BE2C (cell line): ENCODE measurements around the gene ACADM.

ENCODE experiments used
- DNase-seq: peaks from one replicate; pipeline ENCODE4 v3.0.0-alpha.2; 2020
- H3K27me3 ChIP-seq: fragments of 250-450 bp; sonication (Bioruptor Pico); 2 replicates; pipeline ENCODE4 v1.5.1; 2020; ENCODE audit warnings: mild to moderate bottlenecking
- H3K36me3 ChIP-seq: fragments of 250-450 bp; sonication (Bioruptor Pico); 2 replicates; pipeline ENCODE4 v1.5.1; 2020; ENCODE audit warnings: mild to moderate bottlenecking
- H3K4me1 ChIP-seq: fragments of 250-450 bp; sonication (Bioruptor Pico); 2 replicates; pipeline ENCODE4 v1.5.1; 2020
- H3K4me3 ChIP-seq: 2 replicates; pipeline ENCODE4 v1.5.1; 2011; ENCODE audit warnings: low read depth, low read length
- H3K9me3 ChIP-seq: fragments of 250-450 bp; sonication (Bioruptor Pico); 2 replicates; pipeline ENCODE4 v1.5.1; 2020
- TF ChIP-seq, protein P1 (sequence below): IDR thresholded peaks from 2 replicates; pipeline ENCODE4 v1.5.1; 2012; ENCODE audit warnings: mild to moderate bottlenecking, low read depth, low read length

ACADM gene

GRCh38 chr1:75727571-75727970 is 3.1 kb downstream of the ACADM start:
- no peaks in the 10 kb centered on the region for H3K9me3 ChIP-seq
- H3K27me3 ChIP-seq, result no peaks in the 10 kb centered on the region
- no peaks in the 10 kb centered on the region for H3K36me3 ChIP-seq
- TF ChIP-seq, protein P1, sequence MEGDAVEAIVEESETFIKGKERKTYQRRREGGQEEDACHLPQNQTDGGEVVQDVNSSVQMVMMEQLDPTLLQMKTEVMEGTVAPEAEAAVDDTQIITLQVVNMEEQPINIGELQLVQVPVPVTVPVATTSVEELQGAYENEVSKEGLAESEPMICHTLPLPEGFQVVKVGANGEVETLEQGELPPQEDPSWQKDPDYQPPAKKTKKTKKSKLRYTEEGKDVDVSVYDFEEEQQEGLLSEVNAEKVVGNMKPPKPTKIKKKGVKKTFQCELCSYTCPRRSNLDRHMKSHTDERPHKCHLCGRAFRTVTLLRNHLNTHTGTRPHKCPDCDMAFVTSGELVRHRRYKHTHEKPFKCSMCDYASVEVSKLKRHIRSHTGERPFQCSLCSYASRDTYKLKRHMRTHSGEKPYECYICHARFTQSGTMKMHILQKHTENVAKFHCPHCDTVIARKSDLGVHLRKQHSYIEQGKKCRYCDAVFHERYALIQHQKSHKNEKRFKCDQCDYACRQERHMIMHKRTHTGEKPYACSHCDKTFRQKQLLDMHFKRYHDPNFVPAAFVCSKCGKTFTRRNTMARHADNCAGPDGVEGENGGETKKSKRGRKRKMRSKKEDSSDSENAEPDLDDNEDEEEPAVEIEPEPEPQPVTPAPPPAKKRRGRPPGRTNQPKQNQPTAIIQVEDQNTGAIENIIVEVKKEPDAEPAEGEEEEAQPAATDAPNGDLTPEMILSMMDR, result no peak
- no peak for DNase-seq
- H3K4me3 ChIP-seq, result no peak overlapping the region
- H3K4me1 ChIP-seq, result no peaks in the 10 kb centered on the region

- no peaks in the 10 kb centered on the region for H3K9me3 ChIP-seq
- no peak for DNase-seq
- no peaks in the 10 kb centered on the region for H3K4me1 ChIP-seq
- TF ChIP-seq, protein P1, result no peak
- H3K36me3 ChIP-seq, result no peaks in the 10 kb centered on the region
- no peaks in the 10 kb centered on the region for H3K27me3 ChIP-seq
- H3K4me3 ChIP-seq, result no peak overlapping the region
Observed at GRCh38 chr1:75730432-75730831, 5.9 kb downstream of the ACADM start.

GRCh38 chr1:75731881-75732280 is 7.4 kb downstream of the ACADM start:
- DNase-seq, result no peak
- no peaks in the 10 kb centered on the region for H3K36me3 ChIP-seq
- TF ChIP-seq, protein P1, result no peak

GRCh38 chr1:75732703-75733102 is 8.2 kb downstream of the ACADM start:
- no peaks in the 10 kb centered on the region for H3K4me1 ChIP-seq

More at GRCh38 chr1:75731881-75732280, 7.4 kb downstream of the ACADM start:
- Histone ChIP-seq H3K4me1 (no peaks in the 10 kb centered on the region), H3K27me3 (no peaks in the 10 kb centered on the region), H3K4me3 (no peak overlapping the region), H3K9me3 (no peaks in the 10 kb centered on the region)

DNA sequence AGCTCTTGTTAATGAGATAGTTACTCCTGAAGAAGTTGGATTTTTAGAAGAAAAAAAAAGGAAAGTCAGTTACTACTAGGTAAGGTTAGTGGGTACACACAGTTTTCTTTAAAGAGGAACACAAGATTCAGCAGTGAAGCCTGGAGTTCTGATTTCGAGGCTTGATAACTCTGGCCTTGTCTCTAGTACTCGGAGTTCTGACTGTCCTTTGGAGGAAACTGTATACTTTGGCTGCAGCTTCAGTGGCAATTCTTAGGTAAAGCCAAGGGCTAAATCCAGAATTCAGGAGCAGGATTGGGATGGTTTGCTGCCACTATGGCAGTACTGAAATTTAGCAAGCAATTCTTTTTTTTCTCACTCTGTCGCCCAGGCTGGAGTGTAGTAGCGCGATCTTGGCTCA is 9.2 kb downstream of the ACADM start:
- Histone ChIP-seq H3K4me1 (no peaks in the 10 kb centered on the region), H3K36me3 (no peaks in the 10 kb centered on the region), H3K4me3 (no peak overlapping the region), H3K9me3 (no peaks in the 10 kb centered on the region), H3K27me3 (no peaks in the 10 kb centered on the region)
- TF ChIP-seq, protein P1, result no peak
- no peak for DNase-seq

More at GRCh38 chr1:75732703-75733102, 8.2 kb downstream of the ACADM start:
- no peaks in the 10 kb centered on the region for H3K9me3 ChIP-seq
- no peaks in the 10 kb centered on the region for H3K27me3 ChIP-seq
- no peak for DNase-seq
- TF ChIP-seq, protein P1, result no peak
- H3K4me3 ChIP-seq, result no peak overlapping the region
- H3K36me3 ChIP-seq, result no peaks in the 10 kb centered on the region

- Histone ChIP-seq H3K9me3 (no peaks in the 10 kb centered on the region), H3K36me3 (no peaks in the 10 kb centered on the region), H3K4me3 (no peak overlapping the region), H3K4me1 (no peaks in the 10 kb centered on the region), H3K27me3 (no peaks in the 10 kb centered on the region)
- TF ChIP-seq, protein P1, result no peak
- no peak for DNase-seq
Observed at GRCh38 chr1:75736016-75736415, 11.5 kb downstream of the ACADM start.
